ENCODE results near the gene ANKS1B.

ANKS1B gene

DNA sequence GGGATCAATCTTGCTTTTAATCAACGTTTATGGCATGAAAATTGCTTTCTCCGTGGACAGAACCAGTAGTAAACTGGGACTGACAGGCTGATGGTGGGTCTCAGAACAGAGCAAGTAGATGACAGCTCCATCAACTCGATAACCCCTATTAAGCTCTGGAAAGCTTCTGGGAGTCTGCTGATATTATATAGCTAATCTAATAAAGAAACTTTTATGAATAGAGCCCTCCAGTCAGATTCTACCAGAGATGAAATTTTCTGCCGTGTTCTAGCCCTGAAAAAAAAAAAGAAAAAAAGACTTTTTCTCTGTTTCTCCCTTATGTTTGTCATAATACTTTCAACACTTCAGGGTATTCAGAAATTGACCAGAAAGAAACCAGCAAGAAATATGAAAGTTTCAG is 1168.0 kb downstream of the ANKS1B start:
- TF ChIP-seq YY1 (IDR thresholded peaks at IDR 0.05; ENCODE audit: low read depth), result no peak
- no peak for TF ChIP-seq CEBPB (IDR thresholded peaks at IDR 0.05)
- TF ChIP-seq, protein P1, sequence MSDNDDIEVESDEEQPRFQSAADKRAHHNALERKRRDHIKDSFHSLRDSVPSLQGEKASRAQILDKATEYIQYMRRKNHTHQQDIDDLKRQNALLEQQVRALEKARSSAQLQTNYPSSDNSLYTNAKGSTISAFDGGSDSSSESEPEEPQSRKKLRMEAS (IDR thresholded peaks at IDR 0.05), result no peak
- TF ChIP-seq ZBTB7A (IDR thresholded peaks at IDR 0.05; ENCODE audit: low read depth), result no peak
- TF ChIP-seq RAD21 (IDR thresholded peaks at IDR 0.05; ENCODE audit: low read depth), result no peak
- no peak for TF ChIP-seq EGR1 (IDR thresholded peaks at IDR 0.05)
- TF ChIP-seq EP300 (IDR thresholded peaks at IDR 0.05; ENCODE audit: borderline replicate concordance), result no peak
- TF ChIP-seq, protein P2, sequence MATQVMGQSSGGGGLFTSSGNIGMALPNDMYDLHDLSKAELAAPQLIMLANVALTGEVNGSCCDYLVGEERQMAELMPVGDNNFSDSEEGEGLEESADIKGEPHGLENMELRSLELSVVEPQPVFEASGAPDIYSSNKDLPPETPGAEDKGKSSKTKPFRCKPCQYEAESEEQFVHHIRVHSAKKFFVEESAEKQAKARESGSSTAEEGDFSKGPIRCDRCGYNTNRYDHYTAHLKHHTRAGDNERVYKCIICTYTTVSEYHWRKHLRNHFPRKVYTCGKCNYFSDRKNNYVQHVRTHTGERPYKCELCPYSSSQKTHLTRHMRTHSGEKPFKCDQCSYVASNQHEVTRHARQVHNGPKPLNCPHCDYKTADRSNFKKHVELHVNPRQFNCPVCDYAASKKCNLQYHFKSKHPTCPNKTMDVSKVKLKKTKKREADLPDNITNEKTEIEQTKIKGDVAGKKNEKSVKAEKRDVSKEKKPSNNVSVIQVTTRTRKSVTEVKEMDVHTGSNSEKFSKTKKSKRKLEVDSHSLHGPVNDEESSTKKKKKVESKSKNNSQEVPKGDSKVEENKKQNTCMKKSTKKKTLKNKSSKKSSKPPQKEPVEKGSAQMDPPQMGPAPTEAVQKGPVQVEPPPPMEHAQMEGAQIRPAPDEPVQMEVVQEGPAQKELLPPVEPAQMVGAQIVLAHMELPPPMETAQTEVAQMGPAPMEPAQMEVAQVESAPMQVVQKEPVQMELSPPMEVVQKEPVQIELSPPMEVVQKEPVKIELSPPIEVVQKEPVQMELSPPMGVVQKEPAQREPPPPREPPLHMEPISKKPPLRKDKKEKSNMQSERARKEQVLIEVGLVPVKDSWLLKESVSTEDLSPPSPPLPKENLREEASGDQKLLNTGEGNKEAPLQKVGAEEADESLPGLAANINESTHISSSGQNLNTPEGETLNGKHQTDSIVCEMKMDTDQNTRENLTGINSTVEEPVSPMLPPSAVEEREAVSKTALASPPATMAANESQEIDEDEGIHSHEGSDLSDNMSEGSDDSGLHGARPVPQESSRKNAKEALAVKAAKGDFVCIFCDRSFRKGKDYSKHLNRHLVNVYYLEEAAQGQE (IDR thresholded peaks at IDR 0.05; ENCODE audit: low read depth), result no peak
- no peak for TF ChIP-seq NFIC (IDR thresholded peaks at IDR 0.05)
- TF ChIP-seq CREB1 (IDR thresholded peaks at IDR 0.05; ENCODE audit: low read depth), result no peak

- TF ChIP-seq TEAD4 (IDR thresholded peaks at IDR 0.05) (no peak), RAD21 (IDR thresholded peaks at IDR 0.05; ENCODE audit: low read depth) (no peak), CREB1 (IDR thresholded peaks at IDR 0.05; ENCODE audit: low read depth) (no peak), CEBPB (IDR thresholded peaks at IDR 0.05) (no peak), EP300 (IDR thresholded peaks at IDR 0.05; ENCODE audit: borderline replicate concordance) (no peak), FOXM1 (IDR thresholded peaks at IDR 0.05; ENCODE audit: borderline replicate concordance, low read depth) (no peak), NFIC (IDR thresholded peaks at IDR 0.05) (no peak), TAF1 (IDR thresholded peaks at IDR 0.05; ENCODE audit: low read depth) (no peak)
- TF ChIP-seq, protein P1 (IDR thresholded peaks at IDR 0.05), result no peak
These were observed 1170.5 kb downstream of the ANKS1B start for GRCh38 chr12:98814254-98814653.

DNA sequence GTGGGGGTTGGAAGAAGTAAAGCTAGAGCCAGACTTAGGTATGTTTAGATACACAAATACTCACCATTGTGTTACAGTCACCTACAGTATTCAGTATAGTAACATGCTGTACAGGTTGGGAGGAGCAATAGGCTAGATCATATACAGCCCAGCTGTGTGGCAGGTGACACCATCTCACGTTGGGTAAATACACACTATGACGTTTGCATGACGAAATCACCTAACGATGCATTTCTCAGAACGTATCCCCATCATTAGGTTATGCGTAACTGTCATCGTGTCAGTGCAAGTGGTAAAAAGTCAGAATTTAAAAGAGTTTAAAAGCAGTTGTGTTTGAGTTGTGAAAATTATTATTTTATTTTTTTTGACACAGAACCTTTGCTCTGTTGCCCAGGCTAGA is 1172.5 kb downstream of the ANKS1B start:
- TF ChIP-seq NFIC (IDR thresholded peaks at IDR 0.05), result no peak
- no peak for TF ChIP-seq ZBTB7A (IDR thresholded peaks at IDR 0.05; ENCODE audit: low read depth)
- TF ChIP-seq TAF1 (IDR thresholded peaks at IDR 0.05; ENCODE audit: low read depth), result no peak

DNA sequence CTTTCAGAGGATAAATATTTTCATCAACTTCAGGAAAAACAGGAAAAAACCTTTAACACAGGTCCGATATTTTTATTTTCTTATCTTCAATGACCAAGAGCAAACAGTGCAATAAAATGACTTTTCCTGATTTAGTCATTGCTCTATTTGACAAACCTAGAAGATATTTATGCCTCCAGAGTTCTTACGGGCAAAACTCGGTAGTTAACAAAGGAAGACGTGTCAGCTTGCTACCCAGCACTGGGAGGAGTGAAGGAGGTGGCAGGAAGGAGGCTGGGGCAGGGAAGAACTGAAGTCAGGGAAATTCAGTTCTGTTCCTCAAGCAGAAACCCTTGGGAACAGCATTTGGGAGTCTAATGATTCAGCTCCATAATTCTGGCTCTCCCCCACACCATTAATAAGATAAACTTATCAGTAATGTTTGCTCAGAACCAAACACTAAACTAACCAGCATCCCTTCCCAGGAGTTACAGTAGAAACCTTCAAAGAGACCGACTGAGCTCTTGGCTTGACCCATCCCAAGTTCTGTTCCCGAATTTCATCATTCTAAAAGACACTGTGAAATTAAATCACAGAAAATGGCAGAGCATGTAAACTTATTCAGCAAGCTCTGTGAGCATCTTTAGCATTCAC is 1176.4 kb downstream of the ANKS1B start:
- TF ChIP-seq CREB1 (IDR thresholded peaks at IDR 0.05; ENCODE audit: low read depth) (no peak), TEAD4 (IDR thresholded peaks at IDR 0.05) (no peak), CEBPB (IDR thresholded peaks at IDR 0.05) (no peak), FOXM1 (IDR thresholded peaks at IDR 0.05; ENCODE audit: borderline replicate concordance, low read depth) (no peak), TCF12 (IDR thresholded peaks at IDR 0.05; ENCODE audit: low read depth) (no peak), TAF1 (IDR thresholded peaks at IDR 0.05; ENCODE audit: low read depth) (no peak), ZBTB7A (IDR thresholded peaks at IDR 0.05; ENCODE audit: low read depth) (no peak), EP300 (IDR thresholded peaks at IDR 0.05; ENCODE audit: borderline replicate concordance) (no peak), YY1 (IDR thresholded peaks at IDR 0.05; ENCODE audit: low read depth) (no peak), RAD21 (IDR thresholded peaks at IDR 0.05; ENCODE audit: low read depth) (no peak), EGR1 (IDR thresholded peaks at IDR 0.05) (no peak)
- TF ChIP-seq, protein P1 (IDR thresholded peaks at IDR 0.05), result no peak

DNA sequence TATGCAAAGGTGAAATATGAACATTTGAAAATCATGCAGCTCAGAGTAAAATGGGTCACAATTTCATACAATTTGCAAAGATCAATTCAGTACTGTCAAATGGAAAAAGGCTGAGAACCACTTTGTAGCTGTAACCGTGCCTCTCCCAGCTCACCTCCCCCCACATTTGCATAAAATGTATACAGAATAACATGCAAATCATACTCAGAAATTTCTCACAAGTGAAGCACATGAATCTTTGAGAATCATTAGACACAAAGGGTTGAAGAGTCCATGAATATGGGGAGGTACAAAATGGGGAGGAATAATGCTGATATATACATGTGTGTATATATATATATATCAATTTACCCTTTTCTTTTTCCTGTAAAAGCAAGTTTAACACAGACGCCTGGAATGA is 1177.5 kb downstream of the ANKS1B start:
- TF ChIP-seq EGR1 (IDR thresholded peaks at IDR 0.05) (no peak), TCF12 (IDR thresholded peaks at IDR 0.05; ENCODE audit: low read depth) (no peak), TAF1 (IDR thresholded peaks at IDR 0.05; ENCODE audit: low read depth) (no peak), FOXM1 (IDR thresholded peaks at IDR 0.05; ENCODE audit: borderline replicate concordance, low read depth) (no peak), YY1 (IDR thresholded peaks at IDR 0.05; ENCODE audit: low read depth) (no peak), RAD21 (IDR thresholded peaks at IDR 0.05; ENCODE audit: low read depth) (no peak), TEAD4 (IDR thresholded peaks at IDR 0.05) (no peak), ZBTB7A (IDR thresholded peaks at IDR 0.05; ENCODE audit: low read depth) (no peak), EP300 (IDR thresholded peaks at IDR 0.05; ENCODE audit: borderline replicate concordance) (no peak)

DNA sequence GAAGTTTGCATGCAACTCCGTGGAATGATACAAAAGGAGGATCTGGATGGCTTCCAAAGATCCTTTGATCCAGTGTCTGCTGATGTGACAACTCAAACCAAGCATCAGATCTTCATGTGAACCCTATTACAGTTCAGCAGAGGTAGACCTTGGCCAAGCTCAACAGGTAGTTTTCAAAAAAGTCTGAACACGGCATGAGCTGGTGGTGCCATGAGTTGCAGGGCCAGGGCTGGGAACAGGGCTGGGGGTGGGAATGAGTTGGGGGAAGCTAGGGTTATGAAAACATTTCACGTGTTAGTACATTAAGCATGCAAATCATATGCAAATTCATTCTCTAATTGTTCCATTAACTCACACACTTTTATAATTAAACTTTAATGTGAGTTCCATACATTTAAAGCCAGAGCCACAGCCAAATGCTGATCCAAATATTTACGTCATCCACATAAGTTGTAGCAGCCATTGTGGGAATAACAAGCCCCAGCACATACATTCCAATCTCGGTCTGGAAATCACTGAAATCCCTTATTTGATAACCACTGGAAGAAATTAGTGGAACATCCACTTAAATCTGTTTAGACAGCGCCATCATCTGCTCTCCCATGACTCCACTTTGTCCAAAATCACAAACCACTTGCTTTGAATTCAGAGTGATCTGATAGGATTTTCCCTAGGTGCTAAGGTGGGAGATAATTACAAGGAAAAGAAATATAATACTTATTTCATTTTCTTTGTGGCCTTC is 1181.1 kb downstream of the ANKS1B start:
- TF ChIP-seq TEAD4 (IDR thresholded peaks at IDR 0.05) (no peak), YY1 (IDR thresholded peaks at IDR 0.05; ENCODE audit: low read depth) (no peak), CEBPB (IDR thresholded peaks at IDR 0.05) (no peak), RAD21 (IDR thresholded peaks at IDR 0.05; ENCODE audit: low read depth) (no peak), TAF1 (IDR thresholded peaks at IDR 0.05; ENCODE audit: low read depth) (no peak), ZBTB7A (IDR thresholded peaks at IDR 0.05; ENCODE audit: low read depth) (no peak)
- TF ChIP-seq, protein P3, sequence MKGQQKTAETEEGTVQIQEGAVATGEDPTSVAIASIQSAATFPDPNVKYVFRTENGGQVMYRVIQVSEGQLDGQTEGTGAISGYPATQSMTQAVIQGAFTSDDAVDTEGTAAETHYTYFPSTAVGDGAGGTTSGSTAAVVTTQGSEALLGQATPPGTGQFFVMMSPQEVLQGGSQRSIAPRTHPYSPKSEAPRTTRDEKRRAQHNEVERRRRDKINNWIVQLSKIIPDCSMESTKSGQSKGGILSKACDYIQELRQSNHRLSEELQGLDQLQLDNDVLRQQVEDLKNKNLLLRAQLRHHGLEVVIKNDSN (IDR thresholded peaks at IDR 0.05), result no peak
- TF ChIP-seq, protein P1 (IDR thresholded peaks at IDR 0.05), result no peak

- TF ChIP-seq, protein P1 (IDR thresholded peaks at IDR 0.05), result no peak
- no peak for TF ChIP-seq ZBTB7A (IDR thresholded peaks at IDR 0.05; ENCODE audit: low read depth)
These were observed 1184.9 kb downstream of the ANKS1B start for GRCh38 chr12:98799822-98800221.
